Measurements from ENCODE around the gene ARHGEF1.

Gene ARHGEF1

GRCh38 chr19:41920882-41921576, 38.0 kb downstream of the ARHGEF1 start:
- DNase-seq: no peak

GRCh38 chr19:41921577-41922576, 38.9 kb downstream of the ARHGEF1 start:
- no peak for DNase-seq

- no peak for DNase-seq
These were observed 39.6 kb downstream of the ARHGEF1 start for GRCh38 chr19:41922585-41922984.

GRCh38 chr19:41923045-41923788, 40.2 kb downstream of the ARHGEF1 start:
- DNase-seq: no peak

GRCh38 chr19:41924151-41925145, 41.5 kb downstream of the ARHGEF1 start:
- peak in 2 of 3 experiments; percentile 31 to 59 for DNase-seq

GRCh38 chr19:41925208-41926003, 42.4 kb downstream of the ARHGEF1 start:
- DNase-seq: peak in 1 of 3 experiments; percentile 27

- DNase-seq: peak in 1 of 3 experiments; percentile 5
These were observed 43.2 kb downstream of the ARHGEF1 start for GRCh38 chr19:41926028-41926762.

GRCh38 chr19:41926763-41927496, 43.9 kb downstream of the ARHGEF1 start:
- DNase-seq: no peak

- no peak for DNase-seq
These were observed 44.7 kb downstream of the ARHGEF1 start for GRCh38 chr19:41927497-41928192.

GRCh38 chr19:41928221-41928683, 45.3 kb downstream of the ARHGEF1 start, which contains the start of gene ERFL:
Gene ERFL, minus strand, starts transcription at chr19:41928449. Its CDS starts 15,530 bp downstream, at chr19:41912919.
- peak in 2 of 3 experiments; percentile 10 to 27 for DNase-seq

- DNase-seq: peak in 2 of 3 experiments; percentile 5 to 7
These were observed 46.0 kb downstream of the ARHGEF1 start for GRCh38 chr19:41928754-41929535.

- no peak for DNase-seq
These were observed 46.6 kb downstream of the ARHGEF1 start for GRCh38 chr19:41929536-41930071.

GRCh38 chr19:41930322-41930722, 47.3 kb downstream of the ARHGEF1 start:
- peak in 1 of 3 experiments; percentile 35 for DNase-seq

GRCh38 chr19:41930926-41931592, 48.1 kb downstream of the ARHGEF1 start:
- DNase-seq: peak in 2 of 3 experiments; percentile 66 to 79

GRCh38 chr19:41932259-41932719, 49.3 kb downstream of the ARHGEF1 start:
- DNase-seq: no peak

- DNase-seq: peak in 2 of 3 experiments; percentile 37 to 40
These were observed 49.8 kb downstream of the ARHGEF1 start for GRCh38 chr19:41932720-41933332.
